SIG-M5 treated with dmso at 0.1 percent for 504 hours (cell line): ENCODE results near the gene TPD52L1.
"Not testable (repeated sequence)": the region's sequence is repeated elsewhere in the genome, so short reads cannot be mapped to it uniquely, and the experiment has no call there.

Experiments used
- DNase-seq: peaks from one replicate; lab custom pipeline; 2025; ENCODE audit not compliant: unreplicated experiment; lab: John Stamatoyannopoulos, UW

Gene TPD52L1

DNA sequence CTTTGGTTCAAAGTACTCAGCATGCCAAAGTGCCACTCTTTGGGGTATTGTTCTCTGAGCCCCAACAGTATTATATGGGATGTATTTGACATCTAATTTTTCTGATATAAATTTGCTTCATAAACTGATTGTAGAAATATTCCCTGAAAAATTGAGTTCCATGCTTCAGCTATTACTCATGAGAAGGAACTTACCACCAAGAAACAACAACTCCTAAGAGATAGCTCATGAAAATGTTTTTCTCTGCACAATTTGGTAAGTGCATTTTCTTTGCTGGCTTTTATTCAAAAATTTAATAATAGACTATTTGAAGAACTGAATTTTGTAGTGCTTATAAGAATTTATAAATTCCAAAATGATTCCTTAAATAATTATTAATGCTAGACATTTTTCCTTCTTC, 12.8 kb upstream of the TPD52L1 start:
- DNase-seq, result no peak

DNA sequence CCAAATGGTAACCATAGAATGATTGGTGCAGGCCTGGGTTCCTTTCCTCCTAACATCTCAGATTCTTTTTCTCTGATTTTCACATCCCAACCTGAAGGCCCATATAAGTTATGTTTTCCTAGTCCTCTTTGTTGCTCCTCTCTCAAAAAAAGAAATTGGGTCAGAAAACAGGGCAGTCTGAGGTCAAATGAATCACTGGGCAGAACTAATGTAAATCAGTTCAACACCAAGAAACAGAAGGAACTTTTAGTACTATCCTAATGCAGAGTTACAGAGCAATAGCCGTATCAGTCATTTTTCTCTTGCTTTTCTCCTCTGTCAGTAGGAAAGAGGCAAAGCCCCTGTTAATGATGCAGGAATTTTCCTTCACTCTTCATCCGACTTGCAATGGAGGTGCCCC, 11.0 kb upstream of the TPD52L1 start:
- no peak for DNase-seq

DNA sequence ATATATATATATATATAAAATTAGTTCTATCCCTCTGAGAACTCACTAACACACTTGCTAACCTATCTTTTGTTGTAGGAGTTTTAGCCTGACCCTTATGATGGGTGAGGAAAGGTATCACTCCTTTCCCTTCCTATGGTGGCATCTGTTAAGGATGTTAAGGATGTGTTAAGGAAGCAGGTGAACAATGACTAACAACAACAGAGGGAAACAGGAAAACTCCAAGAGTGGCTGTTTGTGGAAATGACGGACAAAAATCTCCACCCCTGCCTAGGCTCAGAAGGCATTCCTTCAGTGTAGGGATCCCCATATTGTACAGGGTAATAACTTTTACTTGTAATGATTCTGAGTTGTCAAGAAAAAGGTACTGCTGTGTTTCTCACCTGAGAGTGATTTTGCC, 8.8 kb upstream of the TPD52L1 start:
- DNase-seq, result no peak

DNA sequence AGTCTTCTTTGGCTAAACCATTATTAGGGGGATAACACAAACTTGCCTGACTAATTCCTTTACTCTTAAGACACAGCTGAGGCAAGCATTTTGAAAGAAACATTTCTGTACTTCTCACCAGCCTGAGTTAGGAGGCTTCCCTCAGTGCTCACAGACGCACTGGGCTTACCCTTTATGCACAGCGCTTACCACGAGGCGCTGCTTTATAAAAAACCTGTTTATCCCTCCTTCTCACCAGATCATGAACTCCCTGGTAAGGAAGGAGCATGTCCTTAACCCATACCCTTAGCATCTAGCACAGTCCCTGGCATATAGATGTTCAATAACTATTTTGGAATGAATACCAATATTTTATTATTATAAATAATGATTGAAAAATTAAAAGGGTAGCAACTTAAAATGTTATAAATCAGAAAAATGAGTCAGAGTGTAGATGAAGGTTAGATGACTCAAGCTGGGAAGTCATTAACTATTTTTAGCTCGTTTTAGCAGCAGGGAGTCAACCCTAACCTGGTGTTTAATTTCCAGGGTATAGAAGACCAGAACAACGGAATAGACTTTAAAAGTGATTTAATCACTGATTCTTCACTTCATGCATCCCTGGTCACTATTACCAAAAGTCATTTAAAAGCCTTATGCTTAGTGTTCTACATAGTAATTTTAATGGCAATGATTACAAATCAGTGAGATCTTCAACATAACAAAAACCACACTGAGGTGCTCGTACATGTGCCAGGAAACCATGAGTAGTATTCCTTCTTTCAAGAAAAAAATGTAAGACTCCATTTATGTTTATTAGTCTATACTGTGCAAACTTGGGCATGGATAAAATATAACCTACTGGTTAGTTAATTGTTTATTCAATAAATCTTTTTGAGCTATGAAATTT, 4.1 kb upstream of the TPD52L1 start:
- DNase-seq, result no peak

DNA sequence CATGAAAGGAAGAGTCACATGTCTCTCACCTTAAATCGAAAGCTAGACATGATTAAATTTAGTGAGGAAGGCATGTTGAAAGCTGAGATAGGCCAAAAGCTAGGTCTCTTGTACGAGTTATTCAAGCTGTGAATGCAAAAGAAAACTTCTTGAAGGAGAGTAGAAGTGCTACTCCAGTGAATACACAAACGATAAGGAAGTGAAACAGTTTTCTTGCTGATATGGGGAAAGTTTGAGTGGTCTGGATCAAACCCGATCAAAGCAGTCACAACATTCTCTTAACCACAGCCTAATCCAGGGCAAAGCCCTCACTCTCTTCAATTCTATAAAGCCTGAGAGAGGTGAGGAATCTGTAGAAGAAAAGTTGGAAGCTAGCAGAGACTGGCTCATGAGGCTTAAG, 1.9 kb upstream of the TPD52L1 start:
- DNase-seq, result no peak

DNA sequence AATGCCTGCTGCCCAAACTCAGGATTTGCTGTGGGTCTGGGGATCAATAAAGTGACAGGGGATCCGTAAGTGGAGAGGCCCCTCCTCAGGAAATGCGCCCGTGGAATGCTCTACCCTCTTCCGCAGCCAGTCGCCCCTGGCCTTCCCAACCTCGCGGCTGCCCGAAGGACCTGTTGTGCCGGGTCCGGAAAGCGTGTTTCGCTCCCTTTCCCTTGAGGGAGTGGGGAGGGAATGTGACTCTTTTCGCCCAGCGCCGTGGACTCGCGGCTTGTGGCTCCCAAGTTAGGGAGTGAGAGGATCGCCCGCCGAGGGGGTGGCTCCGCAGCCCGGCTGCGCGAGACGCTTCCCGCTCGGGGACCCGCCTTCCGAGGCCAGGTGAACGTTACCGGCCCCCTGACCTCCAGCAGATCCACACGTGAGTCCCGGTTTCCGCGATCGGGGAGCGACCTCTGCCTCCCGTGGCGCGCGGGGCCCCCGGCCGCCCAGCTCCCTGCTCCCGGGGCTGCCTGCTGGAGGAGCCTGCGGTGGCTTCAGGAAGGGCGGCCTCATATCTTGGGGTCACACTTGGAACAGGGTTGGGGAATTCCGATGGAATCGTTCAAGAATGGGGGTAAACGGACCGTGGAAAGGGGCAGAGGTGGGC, 666 bp downstream of the TPD52L1 start:
- DNase-seq, result no peak

DNA sequence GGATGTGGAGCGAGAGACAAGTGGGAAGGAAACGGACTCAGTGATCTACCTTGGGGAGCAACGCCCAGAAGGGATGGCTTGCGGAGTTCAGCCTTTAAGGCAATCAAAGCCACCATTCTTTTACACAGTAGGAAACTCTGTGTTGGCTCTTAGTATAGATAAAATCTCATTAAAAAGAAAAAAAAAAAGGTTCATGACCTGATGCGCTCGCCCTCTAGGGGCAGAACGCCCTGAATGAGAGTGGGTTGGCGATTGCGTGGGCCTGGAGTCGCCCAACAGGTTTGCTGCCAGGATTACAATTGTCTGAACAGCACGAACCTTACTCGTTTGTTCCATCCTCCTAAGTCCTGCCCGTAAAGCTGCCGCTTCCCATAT, 1.2 kb downstream of the TPD52L1 start:
- DNase-seq, result peak; percentile 17

DNA sequence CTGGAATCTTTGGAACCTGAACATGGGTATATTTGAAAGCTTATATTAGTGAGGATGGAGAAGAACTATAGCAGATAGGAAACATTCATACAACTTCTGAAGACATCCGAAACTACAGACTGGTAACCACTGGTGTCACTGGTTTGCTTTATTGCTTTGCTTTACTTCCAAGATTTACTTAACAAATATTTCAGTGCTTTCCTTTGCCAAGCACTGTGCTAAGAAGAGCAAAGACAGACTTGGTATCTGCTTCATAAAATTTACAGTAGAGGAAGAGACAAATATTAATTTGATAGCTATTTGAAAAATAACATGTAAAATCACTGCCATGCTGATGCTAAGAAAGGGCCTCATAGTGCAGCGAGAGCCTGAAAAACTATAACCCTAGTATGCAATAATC, 1.8 kb downstream of the TPD52L1 start:
- DNase-seq, result no peak

DNA sequence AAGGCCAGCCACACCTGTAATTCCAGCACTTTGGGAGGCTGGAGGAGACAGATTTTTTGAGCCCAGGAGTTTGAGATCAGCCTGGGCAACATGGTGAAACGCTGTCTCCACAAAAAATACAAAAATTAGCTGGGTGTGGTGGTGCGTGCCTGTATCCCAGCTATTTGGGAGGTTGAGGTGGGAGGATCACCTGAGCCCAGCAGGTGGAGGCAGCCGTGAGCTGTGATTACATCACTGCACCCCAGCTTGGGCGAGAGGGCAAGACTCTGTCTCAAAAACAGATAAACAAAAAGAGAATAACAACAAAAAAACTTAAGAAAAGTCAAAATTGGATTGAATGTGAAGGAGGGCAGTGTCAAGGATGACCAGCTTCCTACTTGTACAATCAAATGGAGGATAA, 2.9 kb downstream of the TPD52L1 start:
- no peak for DNase-seq

DNA sequence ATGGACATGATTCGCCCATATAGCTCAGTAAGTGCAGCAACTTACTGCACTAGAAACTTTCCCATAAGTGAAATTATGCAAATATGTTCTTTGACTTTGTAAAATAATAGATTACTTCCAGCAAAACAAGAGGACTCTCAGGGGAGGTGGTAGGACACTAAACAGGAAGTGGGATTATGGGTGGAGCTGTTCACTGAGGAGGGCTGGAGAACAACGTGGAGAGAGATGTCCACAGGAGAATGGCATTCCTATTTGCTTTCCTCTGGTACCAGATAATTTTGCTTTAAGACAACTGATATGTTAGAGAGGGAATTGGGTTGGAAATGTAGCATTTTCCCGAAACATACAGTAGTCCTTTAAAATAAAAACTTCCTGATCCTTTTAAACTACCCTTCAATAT, 3.7 kb downstream of the TPD52L1 start:
- DNase-seq, result no peak

DNA sequence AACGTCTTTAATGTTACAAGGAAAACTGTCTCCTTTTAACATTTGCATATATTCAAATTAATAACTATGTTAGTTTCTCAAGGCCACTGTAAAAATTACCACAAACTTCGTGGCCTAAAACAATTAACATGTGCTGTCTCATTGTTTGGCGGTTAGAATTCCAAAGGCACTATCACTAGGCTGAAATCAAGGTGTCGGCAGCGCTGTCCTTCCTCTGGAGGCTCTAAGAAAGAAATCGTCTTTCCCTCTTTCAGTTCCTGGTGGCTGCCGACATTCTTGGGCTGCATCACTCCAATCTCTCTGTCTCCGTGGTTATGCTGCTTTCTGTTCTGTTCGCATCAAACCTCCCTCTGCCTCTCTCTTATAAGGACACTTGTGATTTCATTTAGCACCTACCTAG, 4.2 kb downstream of the TPD52L1 start:
- no peak for DNase-seq

DNA sequence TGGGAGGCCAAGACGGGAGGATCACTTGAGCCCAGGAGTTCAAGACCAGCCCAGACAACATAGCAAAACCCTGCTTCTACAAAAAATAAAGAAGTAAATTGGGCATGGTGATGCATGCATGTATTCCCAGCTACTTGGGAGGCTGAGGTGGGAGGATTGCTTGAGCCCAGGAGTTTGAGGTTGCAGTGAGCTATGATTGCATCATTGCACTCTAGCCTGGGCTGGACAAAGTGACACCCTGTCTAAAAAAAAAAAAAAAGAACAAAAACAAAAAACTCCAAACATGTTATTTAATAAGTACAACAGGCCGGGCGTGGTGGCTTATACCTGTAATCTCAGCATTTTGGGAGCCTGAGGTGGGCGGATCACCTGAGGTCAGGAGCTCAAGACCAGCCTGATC, 9.8 kb downstream of the TPD52L1 start:
- DNase-seq, result not testable (repeated sequence)

DNA sequence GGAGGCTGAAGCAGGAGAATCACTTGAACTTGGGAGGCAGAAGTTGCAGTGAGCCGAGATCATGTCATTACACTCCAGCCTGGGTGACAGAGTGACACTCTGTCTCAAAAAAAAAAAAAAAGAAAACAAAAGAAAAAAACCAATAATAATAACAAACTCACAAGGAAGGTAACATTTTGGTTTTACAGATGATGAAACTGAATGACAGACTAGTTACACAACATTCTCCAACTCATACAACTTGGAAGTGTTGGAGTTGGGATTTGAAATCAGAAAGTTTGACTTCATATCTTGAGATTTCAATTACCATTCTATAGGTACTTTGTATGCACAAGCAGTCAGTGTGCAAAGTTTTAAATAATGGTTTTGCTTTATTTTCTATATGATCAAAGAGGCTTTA, 10.2 kb downstream of the TPD52L1 start:
- no peak for DNase-seq

DNA sequence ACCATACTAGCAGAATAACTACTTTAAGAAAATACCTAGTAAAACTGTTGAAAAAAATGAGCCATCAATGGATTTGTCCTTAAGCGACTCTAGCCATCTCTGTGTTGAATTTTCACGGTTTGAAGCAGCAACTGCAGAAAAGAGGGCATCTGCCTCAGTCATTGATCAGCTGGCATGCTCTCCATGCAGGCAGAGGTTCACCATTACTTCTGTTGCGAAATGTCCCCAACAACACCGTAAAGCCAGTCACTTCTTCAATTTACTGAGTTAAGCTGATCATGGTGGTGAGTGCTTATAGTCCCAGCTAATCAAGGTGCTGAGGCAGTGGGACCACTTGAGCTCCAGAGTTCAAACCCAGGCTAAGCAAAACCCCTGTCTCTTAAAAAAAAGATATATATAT, 11.1 kb downstream of the TPD52L1 start:
- DNase-seq, result no peak

DNA sequence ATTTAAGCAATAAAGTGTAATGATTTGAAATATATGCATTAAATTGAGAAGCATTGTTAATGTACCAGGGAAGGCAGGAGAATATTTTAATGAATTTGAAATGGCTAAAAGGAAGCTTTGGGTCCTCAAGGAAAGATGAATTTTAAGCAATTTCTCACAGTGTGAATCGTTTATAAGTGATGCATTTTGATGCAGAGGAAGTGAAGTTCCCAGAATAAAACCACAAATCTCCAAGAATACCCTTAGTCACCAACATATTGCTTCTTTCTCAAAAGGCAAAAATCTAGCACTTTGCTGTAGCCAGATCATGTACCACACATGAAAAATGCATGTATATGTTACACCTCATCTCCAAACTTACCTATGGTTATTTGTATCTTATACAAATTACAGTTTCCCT, 11.7 kb downstream of the TPD52L1 start:
- DNase-seq, result no peak

DNA sequence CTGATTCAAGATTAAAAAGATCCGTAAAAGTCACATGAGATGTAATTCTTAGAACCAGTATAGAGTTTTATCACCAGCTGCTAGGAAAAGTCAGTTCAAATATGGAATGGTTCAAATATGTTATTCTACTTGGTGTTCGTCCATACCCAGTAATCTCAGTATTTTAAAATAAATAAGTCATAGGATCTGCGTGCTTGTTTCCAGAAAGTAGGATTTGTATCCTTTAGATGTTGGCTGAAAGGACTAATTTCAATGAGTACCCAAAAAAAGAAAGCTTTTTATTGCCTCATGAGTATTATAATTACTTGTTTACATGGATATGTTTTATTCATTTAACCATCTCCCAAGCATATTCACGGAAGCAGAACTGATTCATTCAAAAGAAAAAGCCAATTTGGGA, 12.2 kb downstream of the TPD52L1 start:
- DNase-seq, result no peak

DNA sequence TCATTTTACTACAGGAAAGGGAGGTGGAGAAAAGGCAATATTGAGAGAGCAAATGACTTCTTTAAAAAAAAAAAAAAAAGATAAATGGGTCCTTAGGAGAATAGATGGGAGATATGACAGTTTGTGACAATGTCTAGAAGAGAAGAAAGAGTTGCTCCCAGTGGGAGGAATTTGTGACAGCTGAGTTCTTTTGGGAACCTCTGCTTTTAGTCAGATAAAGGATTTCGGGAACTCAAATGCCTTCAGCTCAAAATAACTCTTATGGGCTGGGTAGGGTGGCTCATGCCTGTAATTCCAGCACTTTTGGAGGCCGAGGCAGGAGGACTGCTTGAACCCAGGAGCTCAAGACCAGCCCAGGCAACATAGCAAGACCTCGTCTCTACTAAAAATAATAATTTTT, 13.1 kb downstream of the TPD52L1 start:
- no peak for DNase-seq

DNA sequence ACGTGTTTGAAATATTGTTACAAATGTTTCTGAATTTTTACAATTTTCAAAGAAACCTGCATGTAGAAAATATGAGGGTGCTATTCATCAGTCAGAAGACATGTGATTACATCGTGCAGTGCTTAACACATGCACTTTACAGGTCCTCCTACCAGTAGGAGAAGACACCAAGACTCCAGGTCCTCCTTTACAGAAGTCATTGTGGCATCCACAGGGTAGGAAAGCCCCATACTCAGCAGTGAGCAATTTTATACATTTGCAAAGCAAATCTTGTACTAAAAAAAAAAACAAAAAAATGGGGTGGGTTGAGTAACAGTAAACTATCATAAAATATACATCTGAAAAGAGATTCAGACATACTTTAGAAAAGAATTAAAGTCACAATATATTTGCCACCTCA, 14.0 kb downstream of the TPD52L1 start:
- DNase-seq, result no peak

DNA sequence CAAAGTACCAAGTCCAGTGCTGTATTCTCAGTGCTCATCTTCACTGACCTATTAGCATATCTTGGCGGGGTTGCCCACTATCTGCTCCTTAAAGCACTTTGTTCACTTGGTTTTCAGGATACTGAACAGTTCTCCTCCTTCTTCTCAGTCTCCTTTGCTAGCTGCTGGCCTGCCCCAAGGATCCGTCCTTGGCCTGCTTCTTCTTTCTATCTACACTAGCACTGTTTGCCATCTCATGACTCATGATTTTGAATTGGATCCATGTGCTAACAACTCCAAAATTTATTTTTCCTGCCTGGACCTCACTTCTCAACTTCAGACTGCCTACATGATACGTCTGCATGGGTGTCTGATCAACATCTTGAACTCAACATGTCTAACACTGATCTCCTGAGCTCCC, 15.5 kb downstream of the TPD52L1 start:
- DNase-seq, result no peak

DNA sequence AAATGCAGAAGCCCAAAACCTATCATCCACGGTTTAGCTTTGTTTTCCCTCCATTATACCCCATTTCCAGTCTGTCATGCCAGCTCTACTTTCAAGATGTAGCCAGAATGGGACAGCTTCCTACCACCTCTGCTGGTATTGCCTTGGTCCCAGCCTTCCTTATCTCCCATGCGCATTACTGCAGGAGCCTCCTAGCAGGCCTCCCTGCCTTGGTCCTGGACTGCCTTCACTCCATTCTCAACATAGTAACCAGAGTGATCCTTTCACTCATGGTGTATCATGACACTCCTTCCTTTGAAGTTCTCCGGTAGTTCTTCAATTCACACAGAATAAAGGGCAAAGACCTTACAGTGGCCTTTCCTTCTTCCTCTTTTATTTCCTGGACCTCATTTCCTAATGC, 15.9 kb downstream of the TPD52L1 start:
- DNase-seq, result no peak

DNA sequence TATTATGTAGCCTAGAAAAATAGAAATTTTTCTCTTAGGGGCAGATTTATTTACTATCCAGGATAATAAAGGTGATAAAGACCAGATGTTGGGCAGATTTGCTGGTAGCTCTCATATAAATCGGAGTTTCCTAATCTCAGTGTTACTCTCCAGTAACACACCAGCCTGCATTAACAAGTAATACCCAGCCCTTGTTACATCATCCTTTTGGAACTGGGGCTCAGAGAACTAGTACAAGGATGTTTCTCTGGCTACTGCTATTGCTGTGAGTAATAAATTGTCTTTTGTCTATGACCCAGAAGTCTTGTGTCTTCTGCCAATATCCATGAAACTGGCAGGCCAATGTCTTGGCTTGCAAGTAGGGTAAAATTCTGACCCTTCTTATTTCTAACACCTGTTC, 16.8 kb downstream of the TPD52L1 start:
- DNase-seq, result no peak

DNA sequence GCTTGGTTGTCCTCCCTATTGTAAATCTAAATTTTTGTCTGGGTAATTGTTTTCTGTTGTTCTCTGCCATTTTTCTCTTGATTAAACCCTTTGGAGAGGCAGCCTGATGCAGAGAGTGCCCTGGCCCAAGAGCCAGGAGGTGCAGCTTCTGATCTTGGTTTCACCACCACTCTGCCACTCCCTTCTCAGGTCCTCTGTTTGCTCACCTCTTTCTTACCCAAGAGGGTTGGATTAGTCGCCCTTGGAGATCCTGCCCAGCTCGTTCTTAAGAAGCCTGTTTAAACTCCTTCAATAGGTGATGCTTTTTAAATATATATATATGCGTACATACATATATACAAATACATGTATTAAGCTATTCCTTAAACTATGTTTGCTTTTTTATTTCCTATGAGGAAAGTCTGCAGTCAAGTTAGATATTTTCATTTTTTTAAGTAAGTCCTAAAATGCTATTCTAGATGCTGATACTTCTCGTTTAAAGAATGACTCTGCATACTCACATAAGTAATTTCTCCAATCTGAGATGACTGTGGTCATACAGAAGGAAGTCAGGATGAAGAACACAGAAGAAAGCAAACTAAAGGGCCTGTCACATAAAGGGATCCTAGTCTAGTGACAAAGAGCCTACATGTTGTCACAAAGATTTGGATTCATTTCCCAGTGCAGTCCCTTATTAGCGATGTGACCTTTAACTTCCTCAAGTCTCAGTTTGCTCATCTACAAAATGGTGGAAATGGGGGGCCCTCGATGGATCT, 19.9 kb downstream of the TPD52L1 start:
- DNase-seq, result no peak
